ENCODE measurements around the gene NUMA1.

The NUMA1 gene

GRCh38 chr11:72039031-72039855 is 41.1 kb downstream of the NUMA1 start:
- H3K4me3 ChIP-seq (ENCODE audit: low read depth, low read length): peak overlapping the region; percentile 59; the same call in 1 of the 2 replicates
- H3K36me3 ChIP-seq (ENCODE audit: control insufficient read depth, insufficient read depth, low read length): peaks cover 12% of the 10 kb centered on the region
- H3K27ac ChIP-seq (ENCODE audit: low read depth, low read length): peak overlapping the region; percentile 93
- H3K4me1 ChIP-seq (ENCODE audit: control insufficient read depth, insufficient read depth, low read length): peaks cover 48% of the 10 kb centered on the region
- no peak overlapping the region for H3K9ac ChIP-seq (ENCODE audit: low read depth, low read length)
- H3K27me3 ChIP-seq (ENCODE audit: control insufficient read depth, insufficient read depth, low read length): no peaks in the 10 kb centered on the region
- H3K9me3 ChIP-seq (ENCODE audit: control insufficient read depth, insufficient read depth, low read length): no peaks in the 10 kb centered on the region

DNA sequence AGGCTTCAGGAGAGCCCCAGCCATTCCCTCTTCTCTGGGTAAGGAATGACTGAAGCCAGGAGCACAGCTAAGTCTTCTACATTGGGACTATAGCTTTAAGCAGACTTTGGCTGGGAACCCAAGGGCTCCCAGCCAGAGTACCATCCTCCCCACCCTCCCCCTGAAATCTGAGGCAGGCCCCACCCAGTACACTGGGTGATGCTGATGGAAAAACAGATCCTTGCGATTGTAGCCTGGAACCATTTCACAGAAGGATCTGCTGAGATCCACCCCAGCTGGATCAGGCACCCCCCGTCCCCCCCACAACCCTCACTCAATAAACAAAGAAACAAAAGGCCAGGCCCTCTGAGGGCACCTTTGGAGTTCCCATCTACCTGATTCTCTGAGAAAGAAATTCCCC is 41.9 kb downstream of the NUMA1 start:
- no peaks in the 10 kb centered on the region for H3K9me3 ChIP-seq (ENCODE audit: control insufficient read depth, insufficient read depth, low read length)
- H3K4me1 ChIP-seq (ENCODE audit: control insufficient read depth, insufficient read depth, low read length): peaks cover 48% of the 10 kb centered on the region
- peak overlapping the region; percentile 93 for H3K27ac ChIP-seq (ENCODE audit: low read depth, low read length)
- peaks cover 18% of the 10 kb centered on the region for H3K36me3 ChIP-seq (ENCODE audit: control insufficient read depth, insufficient read depth, low read length)
- H3K4me3 ChIP-seq (ENCODE audit: low read depth, low read length): no peak overlapping the region
- no peaks in the 10 kb centered on the region for H3K27me3 ChIP-seq (ENCODE audit: control insufficient read depth, insufficient read depth, low read length)
- H3K9ac ChIP-seq (ENCODE audit: low read depth, low read length): no peak overlapping the region

- H3K9ac ChIP-seq (ENCODE audit: low read depth, low read length): no peak overlapping the region
- H3K9me3 ChIP-seq (ENCODE audit: control insufficient read depth, insufficient read depth, low read length): no peaks in the 10 kb centered on the region
- peaks cover 48% of the 10 kb centered on the region for H3K4me1 ChIP-seq (ENCODE audit: control insufficient read depth, insufficient read depth, low read length)
- peaks cover 25% of the 10 kb centered on the region for H3K36me3 ChIP-seq (ENCODE audit: control insufficient read depth, insufficient read depth, low read length)
- H3K27me3 ChIP-seq (ENCODE audit: control insufficient read depth, insufficient read depth, low read length): no peaks in the 10 kb centered on the region
- H3K4me3 ChIP-seq (ENCODE audit: low read depth, low read length): no peak overlapping the region
- peak overlapping the region; percentile 93 for H3K27ac ChIP-seq (ENCODE audit: low read depth, low read length)
Measured at GRCh38 chr11:72037554-72038311, 42.6 kb downstream of the NUMA1 start.

DNA sequence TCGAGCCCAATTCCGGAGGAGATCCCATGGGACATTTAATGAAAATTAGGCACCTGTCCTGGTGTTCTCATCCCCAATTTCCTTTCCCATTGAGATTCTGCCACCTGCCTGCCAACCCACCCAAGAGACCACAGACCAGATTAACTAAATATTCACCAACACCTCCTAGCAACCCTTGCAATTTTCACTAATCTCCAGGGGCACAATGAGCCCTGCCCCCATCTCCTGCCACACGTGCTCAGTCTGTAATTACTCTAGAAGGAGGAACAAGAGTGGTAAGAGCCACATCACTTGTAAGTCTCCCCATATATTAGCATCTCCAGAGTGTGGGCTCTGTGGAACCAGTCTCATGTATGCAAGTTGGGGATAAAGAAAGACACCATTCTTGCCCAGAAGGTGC is 43.7 kb downstream of the NUMA1 start:
- Histone ChIP-seq H3K4me1 (ENCODE audit: control insufficient read depth, insufficient read depth, low read length) (peaks cover 37% of the 10 kb centered on the region), H3K27me3 (ENCODE audit: control insufficient read depth, insufficient read depth, low read length) (no peaks in the 10 kb centered on the region), H3K36me3 (ENCODE audit: control insufficient read depth, insufficient read depth, low read length) (peaks cover 31% of the 10 kb centered on the region), H3K9me3 (ENCODE audit: control insufficient read depth, insufficient read depth, low read length) (no peaks in the 10 kb centered on the region), H3K4me3 (ENCODE audit: low read depth, low read length) (no peak overlapping the region), H3K27ac (ENCODE audit: low read depth, low read length) (no peak overlapping the region), H3K9ac (ENCODE audit: low read depth, low read length) (no peak overlapping the region)

GRCh38 chr11:72030472-72031045 is 49.8 kb downstream of the NUMA1 start:
- no peak overlapping the region for H3K27ac ChIP-seq (ENCODE audit: low read depth, low read length)
- H3K36me3 ChIP-seq (ENCODE audit: control insufficient read depth, insufficient read depth, low read length): peaks cover 74% of the 10 kb centered on the region
- H3K9me3 ChIP-seq (ENCODE audit: control insufficient read depth, insufficient read depth, low read length): no peaks in the 10 kb centered on the region
- no peaks in the 10 kb centered on the region for H3K4me1 ChIP-seq (ENCODE audit: control insufficient read depth, insufficient read depth, low read length)
- no peaks in the 10 kb centered on the region for H3K27me3 ChIP-seq (ENCODE audit: control insufficient read depth, insufficient read depth, low read length)
- no peak overlapping the region for H3K9ac ChIP-seq (ENCODE audit: low read depth, low read length)
- H3K4me3 ChIP-seq (ENCODE audit: low read depth, low read length): no peak overlapping the region

DNA sequence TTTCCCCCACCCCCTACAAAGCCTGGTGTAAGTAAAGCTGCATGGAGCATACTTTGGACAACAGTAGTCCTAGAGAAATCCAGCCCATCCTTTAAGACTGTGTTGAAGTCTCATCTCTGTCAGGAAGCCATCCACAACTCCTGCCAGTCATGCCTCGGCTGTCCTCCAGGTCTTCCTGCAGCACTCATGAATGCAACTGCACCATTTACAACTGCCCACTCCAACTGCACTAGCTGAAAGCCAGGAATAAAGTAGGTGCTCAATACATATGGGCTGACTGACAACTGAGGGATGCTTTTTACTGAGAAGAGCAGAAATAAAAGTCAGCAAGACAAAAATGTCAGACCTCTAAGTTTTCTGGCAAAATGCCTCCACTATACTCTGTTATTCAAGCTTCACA is 54.3 kb downstream of the NUMA1 start:
- Histone ChIP-seq H3K4me3 (ENCODE audit: low read depth, low read length) (no peak overlapping the region), H3K9ac (ENCODE audit: low read depth, low read length) (no peak overlapping the region), H3K9me3 (ENCODE audit: control insufficient read depth, insufficient read depth, low read length) (no peaks in the 10 kb centered on the region), H3K27me3 (ENCODE audit: control insufficient read depth, insufficient read depth, low read length) (no peaks in the 10 kb centered on the region), H3K4me1 (ENCODE audit: control insufficient read depth, insufficient read depth, low read length) (no peaks in the 10 kb centered on the region), H3K27ac (ENCODE audit: low read depth, low read length) (no peak overlapping the region), H3K36me3 (ENCODE audit: control insufficient read depth, insufficient read depth, low read length) (peaks cover 79% of the 10 kb centered on the region)

GRCh38 chr11:72024069-72024754 is 56.1 kb downstream of the NUMA1 start:
- no peaks in the 10 kb centered on the region for H3K27me3 ChIP-seq (ENCODE audit: control insufficient read depth, insufficient read depth, low read length)
- no peak overlapping the region for H3K9ac ChIP-seq (ENCODE audit: low read depth, low read length)
- no peak overlapping the region for H3K27ac ChIP-seq (ENCODE audit: low read depth, low read length)
- H3K4me1 ChIP-seq (ENCODE audit: control insufficient read depth, insufficient read depth, low read length): no peaks in the 10 kb centered on the region
- H3K36me3 ChIP-seq (ENCODE audit: control insufficient read depth, insufficient read depth, low read length): peaks cover 83% of the 10 kb centered on the region
- no peak overlapping the region for H3K4me3 ChIP-seq (ENCODE audit: low read depth, low read length)
- H3K9me3 ChIP-seq (ENCODE audit: control insufficient read depth, insufficient read depth, low read length): no peaks in the 10 kb centered on the region

DNA sequence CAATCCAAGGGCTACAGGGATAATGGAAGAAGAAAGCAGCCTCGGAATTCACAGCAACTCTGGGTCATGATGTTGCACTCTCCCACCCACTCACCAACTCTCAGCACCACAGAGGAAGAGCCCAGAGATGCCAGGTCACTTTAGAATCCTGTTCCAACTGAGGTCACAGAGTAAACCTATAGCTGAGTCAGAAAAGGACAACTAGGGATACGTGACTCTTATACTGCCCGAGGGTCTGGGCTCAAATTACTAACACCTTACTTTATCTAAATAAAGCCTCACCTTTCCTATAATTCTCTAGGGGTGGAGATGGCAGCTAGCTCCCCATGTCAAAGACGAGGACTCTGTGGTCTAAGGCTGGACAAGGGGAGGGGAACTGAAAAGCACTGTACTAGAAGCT is 57.0 kb downstream of the NUMA1 start:
- H3K36me3 ChIP-seq (ENCODE audit: control insufficient read depth, insufficient read depth, low read length): peaks cover 83% of the 10 kb centered on the region
- no peak overlapping the region for H3K27ac ChIP-seq (ENCODE audit: low read depth, low read length)

DNA sequence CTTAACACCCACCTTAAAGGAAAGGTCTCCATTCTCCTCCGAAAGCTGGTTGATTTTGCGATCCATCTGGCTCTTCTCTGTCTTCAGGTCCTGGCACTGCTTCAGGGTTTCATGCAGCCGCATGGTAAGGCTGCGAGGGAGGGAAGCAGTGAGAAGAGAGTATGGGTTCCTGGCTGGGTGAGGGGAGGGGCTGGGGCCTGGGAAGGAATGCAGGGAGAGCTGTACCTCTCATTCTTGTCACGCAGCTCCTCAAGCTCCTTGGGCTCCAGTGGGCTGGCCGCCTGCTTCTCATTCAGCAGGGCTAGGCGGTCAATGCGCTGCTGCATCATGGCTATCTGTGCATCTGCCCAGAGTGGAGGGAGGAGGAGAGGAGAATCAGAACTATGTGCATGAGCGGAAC is 62.2 kb downstream of the NUMA1 start:
- no peak overlapping the region for H3K27ac ChIP-seq (ENCODE audit: low read depth, low read length)

More for the DNA sequence above, 57.0 kb downstream of the NUMA1 start:
- no peaks in the 10 kb centered on the region for H3K27me3 ChIP-seq (ENCODE audit: control insufficient read depth, insufficient read depth, low read length)
- no peaks in the 10 kb centered on the region for H3K4me1 ChIP-seq (ENCODE audit: control insufficient read depth, insufficient read depth, low read length)
- H3K9ac ChIP-seq (ENCODE audit: low read depth, low read length): no peak overlapping the region
- H3K9me3 ChIP-seq (ENCODE audit: control insufficient read depth, insufficient read depth, low read length): no peaks in the 10 kb centered on the region
- no peak overlapping the region for H3K4me3 ChIP-seq (ENCODE audit: low read depth, low read length)

GRCh38 chr11:72015511-72016061 is 64.8 kb downstream of the NUMA1 start:
- no peaks in the 10 kb centered on the region for H3K27me3 ChIP-seq (ENCODE audit: control insufficient read depth, insufficient read depth, low read length)
- no peaks in the 10 kb centered on the region for H3K4me1 ChIP-seq (ENCODE audit: control insufficient read depth, insufficient read depth, low read length)
- no peak overlapping the region for H3K4me3 ChIP-seq (ENCODE audit: low read depth, low read length)
- peaks cover 100% of the 10 kb centered on the region for H3K36me3 ChIP-seq (ENCODE audit: control insufficient read depth, insufficient read depth, low read length)
- no peaks in the 10 kb centered on the region for H3K9me3 ChIP-seq (ENCODE audit: control insufficient read depth, insufficient read depth, low read length)
- no peak overlapping the region for H3K9ac ChIP-seq (ENCODE audit: low read depth, low read length)
- no peak overlapping the region for H3K27ac ChIP-seq (ENCODE audit: low read depth, low read length)

More for the DNA sequence above, 62.2 kb downstream of the NUMA1 start:
- H3K9me3 ChIP-seq (ENCODE audit: control insufficient read depth, insufficient read depth, low read length): no peaks in the 10 kb centered on the region
- no peak overlapping the region for H3K4me3 ChIP-seq (ENCODE audit: low read depth, low read length)
- H3K36me3 ChIP-seq (ENCODE audit: control insufficient read depth, insufficient read depth, low read length): peaks cover 99% of the 10 kb centered on the region
- H3K27me3 ChIP-seq (ENCODE audit: control insufficient read depth, insufficient read depth, low read length): no peaks in the 10 kb centered on the region
- no peaks in the 10 kb centered on the region for H3K4me1 ChIP-seq (ENCODE audit: control insufficient read depth, insufficient read depth, low read length)
- no peak overlapping the region for H3K9ac ChIP-seq (ENCODE audit: low read depth, low read length)

Measured in HUES48 (cell line).